ENCODE data around the gene MAU2. TPM values are rescaled to one million over a fixed set of nuclear protein-coding genes. Genes with fewer than 3 reads are reported as not detected.

MAU2 gene
- total and polyA plus RNA-seq, 2 of the 8 experiments (the other 6 are each of a cell fraction or from before 2014, with no cell fraction given): 32.0 to 40.8 TPM

- no peak overlapping the region for H3K56ac ChIP-seq (replicated peaks; ENCODE audit: insufficient read length, low read depth, low read length)
- H3K79me1 ChIP-seq (ENCODE audit: low read depth, low read length): no peaks in the 10 kb centered on the region
- 0 out of 2 replicates have a peak overlapping the region, but pooled peaks have one; percentile 52 for H2BK5ac ChIP-seq (ENCODE audit: low read depth, low read length)
- H3K27ac ChIP-seq (ENCODE audit: low read depth, low read length): no peak overlapping the region
- H3K4ac ChIP-seq (replicated peaks; ENCODE audit: insufficient read length, low read depth, low read length): no peak overlapping the region
- no peak overlapping the region for H3K4me2 ChIP-seq (ENCODE audit: insufficient read depth in 1 of 2, low read depth in 2 of 2, low read length in 2 of 2)
- H3K4me1 ChIP-seq (replicated peaks in 1 of 4; ENCODE audit: control insufficient read depth in 3 of 4, insufficient read depth in 4 of 4, low read length in 3 of 4): no peaks in the 10 kb centered on the region; a peak in 2 of 7 replicates
- H2AK5ac ChIP-seq (ENCODE audit: low read depth, low read length): 0 out of 2 replicates have a peak overlapping the region, but pooled peaks have one; percentile 70
- H3K23ac ChIP-seq (ENCODE audit: insufficient read length): no peak overlapping the region
- no peak overlapping the region for H2BK120ac ChIP-seq (replicated peaks; ENCODE audit: low read depth, low read length)
- peaks cover 0 to 2% of the 10 kb centered on the region in 2 experiments for H4K20me1 ChIP-seq (replicated peaks in 1 of 2; ENCODE audit: control insufficient read depth in 1 of 2, insufficient read depth in 2 of 2, low read length in 2 of 2)
- peak overlapping the region; percentile 17 for H4K91ac ChIP-seq (replicated peaks; ENCODE audit: insufficient read length, low read length)
- H3K23me2 ChIP-seq (ENCODE audit: low read depth, low read length): no peaks in the 10 kb centered on the region
- CTCF ChIA-PET (ENCODE audit: partially characterized antibody): interaction anchor here (0.6 to 8.7 kb wide), 22 partner anchors 8 to 1054 kb away, joined by 3 to 146 read pairs (median 3); no protein-coding TSS in a partner anchor
- H3K4me3 ChIP-seq (ENCODE audit: extremely low read depth in 1 of 4, insufficient read depth in 2 of 4, low read depth in 3 of 4, low read length in 4 of 4): no peak overlapping the region
- peak overlapping the region; percentile 26 for H4K5ac ChIP-seq (ENCODE audit: insufficient read length, low read depth, low read length)
- H2BK15ac ChIP-seq (ENCODE audit: low read length): no peak overlapping the region; the same call in 1 of the 2 replicates
- no peaks in the 10 kb centered on the region for H3K9me3 ChIP-seq (ENCODE audit: insufficient read depth in 2 of 2, low read depth in 1 of 2, low read length in 1 of 2)
- POLR2A ChIA-PET (ENCODE audit: partially characterized antibody): interaction anchor here (0.7 to 8.3 kb wide), 7 partner anchors 20 to 182 kb away, joined by 3 to 44 read pairs (median 3); no protein-coding TSS in a partner anchor
- H4K8ac ChIP-seq (ENCODE audit: extremely low read depth, insufficient read depth, low read length): no peak overlapping the region
- H2BK20ac ChIP-seq (ENCODE audit: low read length): no peak overlapping the region
- H3K27me3 ChIP-seq (replicated peaks in 1 of 4; ENCODE audit: control insufficient read depth in 3 of 4, extremely low read depth in 1 of 4, insufficient read depth in 3 of 4, low read length in 3 of 4): 0 out of 7 replicates have a peak, but pooled peaks cover 0 to 4% (median 0%) of the 10 kb centered on the region in 4 experiments
- no peak overlapping the region for H3K9ac ChIP-seq (replicated peaks in 1 of 4; ENCODE audit: extremely low read depth in 1 of 4, low read depth in 3 of 4, low read length in 3 of 4)
- H3K14ac ChIP-seq (ENCODE audit: insufficient read length): no peak overlapping the region
- DNase-seq (ENCODE audit: low read depth in 1 of 2, low spot score in 2 of 2): peak; percentile 71 to 90
- H3K36me3 ChIP-seq (ENCODE audit: control insufficient read depth in 2 of 4, insufficient read depth in 4 of 4, low read length in 3 of 4): peaks cover 0 to 11% (median under 1%) of the 10 kb centered on the region in 4 experiments; a peak in 2 of 8 replicates
- H3K18ac ChIP-seq (ENCODE audit: extremely low read depth, low read length): no peak overlapping the region
- H2BK12ac ChIP-seq (ENCODE audit: low read depth, low read length): peak overlapping the region; percentile 6; the same call in 1 of the 2 replicates
- H3K79me2 ChIP-seq (ENCODE audit: control insufficient read depth in 1 of 2, insufficient read depth in 2 of 2, low read length in 2 of 2): no peaks in the 10 kb centered on the region
- 39% methylated on average over 14 of the region's 14 CpGs; no CpG with 5 or more reads in 1 of the 2 experiments for WGBS, 2 experiments (ENCODE audit: extremely low coverage in 1 of 2, insufficient coverage in 1 of 2, insufficient read length in 1 of 2, insufficient replicate concordance in 2 of 2, low coverage in 1 of 2, low lambda C conversion rate in 2 of 2, missing lambda C conversion rate in 1 of 2)
- no peak overlapping the region for H2AFZ ChIP-seq (ENCODE audit: low read length)
- FAIRE-seq: peak; percentile 69
- TF ChIP-seq BACH1 (IDR thresholded peaks at IDR 0.05; ENCODE audit: low read length): no peak
- no peak for TF ChIP-seq POLR2AphosphoS5 (IDR thresholded peaks at IDR 0.05; ENCODE audit: low read depth, low read length)
- TF ChIP-seq ASH2L (IDR thresholded peaks at IDR 0.05; ENCODE audit: low read length): no peak
- no peak for TF ChIP-seq GABPA (IDR thresholded peaks at IDR 0.05; ENCODE audit: borderline replicate concordance, insufficient read depth, low read length)
- TF ChIP-seq TCF12 (IDR thresholded peaks at IDR 0.05; ENCODE audit: low read depth, low read length): no peak
- 0 out of 4 replicates have a peak, but pooled peaks of 1 of the 2 experiments have one; percentile 45 for TF ChIP-seq SIN3A (conservative IDR thresholded peaks at IDR 0.05 in 1 of 2, IDR thresholded peaks at IDR 0.05 in 1 of 2; ENCODE audit: low read depth in 1 of 2, low read length in 2 of 2)
- no peak for TF ChIP-seq JUND (IDR thresholded peaks at IDR 0.05; ENCODE audit: low read length)
- TF ChIP-seq CTBP2 (IDR thresholded peaks at IDR 0.05; ENCODE audit: borderline replicate concordance, insufficient read depth, insufficient read length, low read length): no peak
- TF ChIP-seq TBP (IDR thresholded peaks at IDR 0.05; ENCODE audit: low read depth, low read length): no peak
- no peak for TF ChIP-seq CEBPB (IDR thresholded peaks at IDR 0.05; ENCODE audit: low read depth, low read length)
- no peak for TF ChIP-seq YY1 (IDR thresholded peaks at IDR 0.05; ENCODE audit: low read depth, low read length)
- no peak for TF ChIP-seq KDM5A (IDR thresholded peaks at IDR 0.05; ENCODE audit: low read length)
- TF ChIP-seq SAP30 (IDR thresholded peaks at IDR 0.05; ENCODE audit: insufficient read depth, insufficient replicate concordance, low read length): no peak
These were observed 40.5 kb downstream of the MAU2 start for GRCh38 chr19:19361075-19361594.
